ENCODE results near the gene FASN. TPM values are rescaled to one million over a fixed set of nuclear protein-coding genes. Genes with fewer than 3 reads are reported as not detected.

FASN gene
- total and polyA plus RNA-seq, 2 of the 13 experiments (the other 11 are each of a cell fraction or from before 2014, with no cell fraction given), result 51.7 to 101 TPM

DNA sequence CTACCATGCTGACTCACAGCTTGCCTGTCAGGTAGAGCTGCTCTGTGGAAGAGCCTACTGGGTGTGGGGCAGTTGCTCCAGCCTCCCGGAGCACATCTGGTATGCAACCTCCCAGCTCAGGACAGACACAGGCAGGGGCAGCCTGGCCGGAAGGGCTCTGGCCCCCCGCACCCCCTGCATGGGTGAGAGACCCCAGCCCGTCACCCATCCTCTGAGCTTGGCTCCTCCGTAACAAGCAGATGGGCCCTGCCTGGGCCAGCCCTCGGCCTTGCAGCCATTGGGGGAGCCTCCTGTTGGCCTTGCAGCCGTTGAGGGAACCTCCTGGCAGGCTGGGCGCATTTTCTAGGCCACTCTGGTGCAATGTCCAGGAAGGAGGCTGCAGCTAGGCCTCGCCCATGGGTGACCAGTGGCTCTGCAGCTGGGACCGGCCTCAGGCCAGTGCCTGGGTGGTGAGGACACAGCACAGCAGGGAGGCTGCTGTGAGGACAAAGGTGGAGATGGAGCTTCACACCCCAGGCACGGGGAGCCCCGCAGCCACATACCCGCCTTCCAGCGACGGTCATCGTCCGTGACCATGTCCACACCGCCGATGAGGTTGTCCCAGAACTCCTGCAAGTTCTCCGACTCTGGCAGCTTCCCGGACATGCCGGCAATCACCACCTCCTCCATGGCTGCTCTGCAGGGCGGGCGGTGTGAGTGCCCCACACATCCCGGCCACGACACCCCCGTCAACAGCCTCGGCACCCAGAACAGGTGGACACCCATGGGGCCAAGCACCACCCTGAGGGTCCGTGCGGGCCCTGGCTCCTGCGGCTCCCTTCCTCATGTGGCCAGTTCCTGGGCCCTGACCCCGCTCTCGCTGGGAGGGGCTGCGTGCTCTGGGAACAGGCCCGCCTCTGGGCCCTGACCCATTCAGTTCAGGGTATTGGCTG lies 2.0 kb downstream of the FASN start (continued):
- TF ChIP-seq, protein P1, sequence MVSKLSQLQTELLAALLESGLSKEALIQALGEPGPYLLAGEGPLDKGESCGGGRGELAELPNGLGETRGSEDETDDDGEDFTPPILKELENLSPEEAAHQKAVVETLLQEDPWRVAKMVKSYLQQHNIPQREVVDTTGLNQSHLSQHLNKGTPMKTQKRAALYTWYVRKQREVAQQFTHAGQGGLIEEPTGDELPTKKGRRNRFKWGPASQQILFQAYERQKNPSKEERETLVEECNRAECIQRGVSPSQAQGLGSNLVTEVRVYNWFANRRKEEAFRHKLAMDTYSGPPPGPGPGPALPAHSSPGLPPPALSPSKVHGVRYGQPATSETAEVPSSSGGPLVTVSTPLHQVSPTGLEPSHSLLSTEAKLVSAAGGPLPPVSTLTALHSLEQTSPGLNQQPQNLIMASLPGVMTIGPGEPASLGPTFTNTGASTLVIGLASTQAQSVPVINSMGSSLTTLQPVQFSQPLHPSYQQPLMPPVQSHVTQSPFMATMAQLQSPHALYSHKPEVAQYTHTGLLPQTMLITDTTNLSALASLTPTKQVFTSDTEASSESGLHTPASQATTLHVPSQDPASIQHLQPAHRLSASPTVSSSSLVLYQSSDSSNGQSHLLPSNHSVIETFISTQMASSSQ (IDR thresholded peaks at IDR 0.05; ENCODE audit: low read depth), result no peak
- TF ChIP-seq, protein P1 (CRISPR knock-in tag; IDR thresholded peaks at IDR 0.05; ENCODE audit: borderline replicate concordance), result no peak
- TF ChIP-seq ZNF83 (CRISPR knock-in tag; IDR thresholded peaks at IDR 0.05; ENCODE audit: borderline replicate concordance) (peak; percentile 24; the same call in 1 of the 2 replicates), ZNF451 (CRISPR knock-in tag; IDR thresholded peaks at IDR 0.05) (no peak), YY1 (IDR thresholded peaks at IDR 0.05; ENCODE audit: insufficient read depth, insufficient replicate concordance, low read depth, low read length) (no peak), ZNF34 (CRISPR knock-in tag; IDR thresholded peaks at IDR 0.05; ENCODE audit: borderline replicate concordance) (no peak), TGIF2 (CRISPR knock-in tag; IDR thresholded peaks at IDR 0.05) (no peak), TMF1 (CRISPR knock-in tag; IDR thresholded peaks at IDR 0.05; ENCODE audit: low read depth) (peak; percentile 34; the same call in 1 of the 2 replicates), NCOA2 (CRISPR knock-in tag; IDR thresholded peaks at IDR 0.05) (no peak)
- TF ChIP-seq, protein P2, sequence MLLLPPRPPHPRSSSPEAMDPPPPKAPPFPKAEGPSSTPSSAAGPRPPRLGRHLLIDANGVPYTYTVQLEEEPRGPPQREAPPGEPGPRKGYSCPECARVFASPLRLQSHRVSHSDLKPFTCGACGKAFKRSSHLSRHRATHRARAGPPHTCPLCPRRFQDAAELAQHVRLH (CRISPR knock-in tag; IDR thresholded peaks at IDR 0.05; ENCODE audit: borderline replicate concordance, low read depth), result no peak
- TF ChIP-seq, protein P3, sequence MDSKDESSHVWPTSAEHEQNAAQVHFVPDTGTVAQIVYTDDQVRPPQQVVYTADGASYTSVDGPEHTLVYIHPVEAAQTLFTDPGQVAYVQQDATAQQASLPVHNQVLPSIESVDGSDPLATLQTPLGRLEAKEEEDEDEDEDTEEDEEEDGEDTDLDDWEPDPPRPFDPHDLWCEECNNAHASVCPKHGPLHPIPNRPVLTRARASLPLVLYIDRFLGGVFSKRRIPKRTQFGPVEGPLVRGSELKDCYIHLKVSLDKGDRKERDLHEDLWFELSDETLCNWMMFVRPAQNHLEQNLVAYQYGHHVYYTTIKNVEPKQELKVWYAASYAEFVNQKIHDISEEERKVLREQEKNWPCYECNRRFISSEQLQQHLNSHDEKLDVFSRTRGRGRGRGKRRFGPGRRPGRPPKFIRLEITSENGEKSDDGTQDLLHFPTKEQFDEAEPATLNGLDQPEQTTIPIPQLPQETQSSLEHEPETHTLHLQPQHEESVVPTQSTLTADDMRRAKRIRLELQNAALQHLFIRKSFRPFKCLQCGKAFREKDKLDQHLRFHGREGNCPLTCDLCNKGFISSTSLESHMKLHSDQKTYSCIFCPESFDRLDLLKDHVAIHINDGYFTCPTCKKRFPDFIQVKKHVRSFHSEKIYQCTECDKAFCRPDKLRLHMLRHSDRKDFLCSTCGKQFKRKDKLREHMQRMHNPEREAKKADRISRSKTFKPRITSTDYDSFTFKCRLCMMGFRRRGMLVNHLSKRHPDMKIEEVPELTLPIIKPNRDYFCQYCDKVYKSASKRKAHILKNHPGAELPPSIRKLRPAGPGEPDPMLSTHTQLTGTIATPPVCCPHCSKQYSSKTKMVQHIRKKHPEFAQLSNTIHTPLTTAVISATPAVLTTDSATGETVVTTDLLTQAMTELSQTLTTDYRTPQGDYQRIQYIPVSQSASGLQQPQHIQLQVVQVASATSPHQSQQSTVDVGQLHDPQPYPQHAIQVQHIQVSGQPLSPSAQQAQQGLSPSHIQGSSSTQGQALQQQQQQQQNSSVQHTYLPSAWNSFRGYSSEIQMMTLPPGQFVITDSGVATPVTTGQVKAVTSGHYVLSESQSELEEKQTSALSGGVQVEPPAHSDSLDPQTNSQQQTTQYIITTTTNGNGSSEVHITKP (CRISPR knock-in tag; IDR thresholded peaks at IDR 0.05; ENCODE audit: low read depth), result no peak
- TF ChIP-seq, protein P4, sequence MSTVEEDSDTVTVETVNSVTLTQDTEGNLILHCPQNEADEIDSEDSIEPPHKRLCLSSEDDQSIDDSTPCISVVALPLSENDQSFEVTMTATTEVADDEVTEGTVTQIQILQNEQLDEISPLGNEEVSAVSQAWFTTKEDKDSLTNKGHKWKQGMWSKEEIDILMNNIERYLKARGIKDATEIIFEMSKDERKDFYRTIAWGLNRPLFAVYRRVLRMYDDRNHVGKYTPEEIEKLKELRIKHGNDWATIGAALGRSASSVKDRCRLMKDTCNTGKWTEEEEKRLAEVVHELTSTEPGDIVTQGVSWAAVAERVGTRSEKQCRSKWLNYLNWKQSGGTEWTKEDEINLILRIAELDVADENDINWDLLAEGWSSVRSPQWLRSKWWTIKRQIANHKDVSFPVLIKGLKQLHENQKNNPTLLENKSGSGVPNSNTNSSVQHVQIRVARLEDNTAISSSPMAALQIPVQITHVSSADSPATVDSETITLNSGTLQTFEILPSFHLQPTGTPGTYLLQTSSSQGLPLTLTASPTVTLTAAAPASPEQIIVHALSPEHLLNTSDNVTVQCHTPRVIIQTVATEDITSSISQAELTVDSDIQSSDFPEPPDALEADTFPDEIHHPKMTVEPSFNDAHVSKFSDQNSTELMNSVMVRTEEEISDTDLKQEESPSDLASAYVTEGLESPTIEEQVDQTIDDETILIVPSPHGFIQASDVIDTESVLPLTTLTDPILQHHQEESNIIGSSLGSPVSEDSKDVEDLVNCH (CRISPR knock-in tag; IDR thresholded peaks at IDR 0.05), result no peak
- TF ChIP-seq, protein P5, sequence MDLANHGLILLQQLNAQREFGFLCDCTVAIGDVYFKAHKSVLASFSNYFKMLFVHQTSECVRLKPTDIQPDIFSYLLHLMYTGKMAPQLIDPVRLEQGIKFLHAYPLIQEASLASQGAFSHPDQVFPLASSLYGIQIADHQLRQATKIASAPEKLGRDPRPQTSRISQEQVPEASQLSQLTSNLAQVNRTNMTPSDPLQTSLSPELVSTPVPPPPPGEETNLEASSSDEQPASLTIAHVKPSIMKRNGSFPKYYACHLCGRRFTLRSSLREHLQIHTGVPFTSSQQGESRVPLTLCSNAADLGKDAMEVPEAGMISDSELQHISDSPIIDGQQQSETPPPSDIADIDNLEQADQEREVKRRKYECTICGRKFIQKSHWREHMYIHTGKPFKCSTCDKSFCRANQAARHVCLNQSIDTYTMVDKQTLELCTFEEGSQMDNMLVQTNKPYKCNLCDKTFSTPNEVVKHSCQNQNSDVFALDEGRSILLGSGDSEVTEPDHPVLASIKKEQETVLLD (CRISPR knock-in tag; IDR thresholded peaks at IDR 0.05; ENCODE audit: low read depth), result no peak; the same call in 1 of the 2 replicates

All from HepG2 (cell line).